HepG2 (cell line): ENCODE data around the gene PPP2R2C. TPM values are rescaled to one million over a fixed set of nuclear protein-coding genes. Genes with fewer than 3 reads are reported as not detected.

Experiments used
- ATAC-seq: fragments of 200-7000 bp; cut with Tn5 transposase; 3 replicates; pipeline ENCODE4 v1.9.1; 2020; ENCODE audit warnings: mild to moderate bottlenecking, moderate library complexity
- BruUV-seq: library from RNA; stranded (reverse); fragments of 400-500 nt; replicated peaks from 2 replicates; lab custom pipeline; 2021; lab: Mats Ljungman, UMichigan
- CTCF ChIA-PET: fragments of 300-600 bp; formaldehyde crosslinking; extraction: SDS; loops from one replicate; lab custom pipeline; 2021; ENCODE audit warnings: low total read pairs, inconsistent platforms, low intra/inter-chr PET ratio; lab: Yijun Ruan, JAX
- POLR2A ChIA-PET: fragments of 350-600 bp; sonication (Branson Sonifier 250); formaldehyde crosslinking; loops from one replicate; lab custom pipeline; 2020; ENCODE audit warnings: antibody characterized with exemption, inconsistent platforms; lab: Yijun Ruan, JAX
- DNase-seq: peaks from one replicate; pipeline ENCODE4 v3.0.0-alpha.2; 2015; ENCODE audit warnings: low spot score
- FAIRE-seq: peaks from 3 replicates; lab custom pipeline; 2011; peaks lifted over from hg19 to GRCh38; lab: Jason Lieb, UNC
- H2AFZ ChIP-seq: one replicate; pipeline ENCODE4 v1.6.1; 2011; ENCODE audit warnings: low read length, inconsistent platforms
- H3K27ac ChIP-seq: fragments of 300-600 bp; 3 replicates; pipeline ENCODE4 v1.8.0; 2011; ENCODE audit warnings: mixed run types, mild to moderate bottlenecking, mixed read lengths, low read length, inconsistent platforms; ENCODE audit not compliant: insufficient read depth; ENCODE audit errors: extremely low read length
- H3K27me3 ChIP-seq, 2 experiments: fragments of 200-600 bp in 1 of 2; 2 replicates in 1 of 2; 3 replicates in 1 of 2; pipeline versions ENCODE4 v1.6.0 to v1.8.0; 2011; ENCODE audit warnings: low read length in 2 of 2, mild to moderate bottlenecking in 2 of 2, moderate library complexity in 2 of 2, inconsistent platforms in 1 of 2; ENCODE audit not compliant: insufficient read depth in 2 of 2, control insufficient read depth in 1 of 2
- H3K36me3 ChIP-seq, 2 experiments: fragments of 200-600 bp in 1 of 2; replicated peaks in 1 of 2; 2 replicates in 1 of 2; 3 replicates in 1 of 2; pipeline versions ENCODE4 v1.5.1 to v1.8.0; 2011; ENCODE audit warnings: low read length in 2 of 2, inconsistent platforms in 1 of 2; ENCODE audit not compliant: insufficient read depth in 2 of 2, control insufficient read depth in 1 of 2
- H3K4me1 ChIP-seq: 2 replicates; pipeline ENCODE4 v1.5.1; 2012; ENCODE audit warnings: low read length, inconsistent platforms; ENCODE audit not compliant: insufficient read depth
- H3K4me2 ChIP-seq: 2 replicates; pipeline ENCODE4 v1.6.0; 2011; ENCODE audit warnings: low read depth, low read length, inconsistent platforms
- H3K4me3 ChIP-seq, 3 experiments: fragments of 200-600 bp in 1 of 3; sonication (generic), shearing (Covaris generic) in 1 of 3; replicated peaks in 1 of 3; 2 replicates each; pipeline ENCODE4 v1.5.1; 2011 to 2016; ENCODE audit warnings: low read length in 3 of 3, inconsistent platforms in 2 of 3, low read depth in 2 of 3, mild to moderate bottlenecking in 2 of 3, control low read depth in 1 of 3, mixed read lengths in 1 of 3; ENCODE audit not compliant: insufficient read depth in 1 of 3
- H3K79me2 ChIP-seq: one replicate; pipeline ENCODE4 v1.6.1; 2011; ENCODE audit warnings: low read length, inconsistent platforms; ENCODE audit not compliant: insufficient read depth
- H3K9ac ChIP-seq: 2 replicates; pipeline ENCODE4 v1.6.0; 2011; ENCODE audit warnings: mild to moderate bottlenecking, low read depth, low read length, inconsistent platforms; ENCODE audit not compliant: insufficient read depth
- H3K9me3 ChIP-seq: 2 replicates; pipeline ENCODE4 v1.5.1; 2012; ENCODE audit warnings: mild to moderate bottlenecking, low read length
- H4K20me1 ChIP-seq: 2 replicates; pipeline ENCODE4 v1.6.0; 2011; ENCODE audit warnings: inconsistent platforms, mild to moderate bottlenecking, low read length, moderate library complexity; ENCODE audit not compliant: insufficient read depth
- GABPB1 ChIP-seq: IDR thresholded peaks from 2 replicates; pipeline ENCODE4 v1.6.1; 2016; ENCODE audit warnings: mild to moderate bottlenecking, missing genetic modification reagents, moderate library complexity, missing compliant biosample characterization
- STAG1 ChIP-seq: sonication (generic); formaldehyde crosslinking; IDR thresholded peaks from 2 replicates; pipeline ENCODE4 v1.4.0; 2020; ENCODE audit warnings: missing genetic modification reagents
- ZFP36L1 ChIP-seq: sonication (generic); formaldehyde crosslinking; IDR thresholded peaks from 2 replicates; pipeline ENCODE4 v1.8.0; 2022; ENCODE audit warnings: mild to moderate bottlenecking, missing genetic modification reagents, moderate library complexity
- ZFP37 ChIP-seq: sonication (generic); formaldehyde crosslinking; IDR thresholded peaks from 2 replicates; pipeline ENCODE4 v1.4.0; 2020; ENCODE audit warnings: missing genetic modification reagents, borderline replicate concordance
- ZNF33A ChIP-seq: sonication (generic); formaldehyde crosslinking; IDR thresholded peaks from 2 replicates; pipeline ENCODE4 v1.5.1; 2020; ENCODE audit warnings: missing genetic modification reagents, mild to moderate bottlenecking, moderate library complexity, borderline replicate concordance
- WGBS: methylation state at CpG from one replicate; pipeline ENCODE4 v1.1.6; 2017; ENCODE audit warnings: low lambda C conversion rate; 5-methylcytosine and 5-hydroxymethylcytosine counted together
- in situ Hi-C: cut with HindIII; loops from 2 replicates; pipeline ENCODE4 v1.10.0; 2017; ENCODE audit warnings: low pct_unique_long_range_greater_than_20kb; ENCODE audit not compliant: extremely low pct_ligation_motif_present
- intact Hi-C: fragments of 100-400 bp; cut with micrococcal nuclease; formaldehyde crosslinking; loops from one replicate; pipeline ENCODE4 v1.10.0; 2022; ENCODE audit not compliant: unreplicated experiment
- polyA plus RNA-seq, 8 experiments: library from polyadenylated mRNA; depleted of rRNA in 3 of 8; stranded (reverse) in 7 of 8; unstranded in 1 of 8; fragments of >200 nt; fragmentation: Illumina TruSeq in 4 of 8; extraction: Trizol in 4 of 8; gene quantifications; 2 replicates each; pipeline versions ENCODE4 v1.2.1 to v1.2.3, GENCODE V29; 2011 to 2016; ENCODE audit warnings: low read depth in 4 of 8, missing spikeins in 1 of 8, mixed read lengths in 1 of 8; ENCODE audit not compliant: insufficient read depth in 1 of 8
- total RNA-seq, 5 experiments: library from RNA; depleted of rRNA; stranded (reverse); fragments of >200 nt; fragmentation: Illumina TruSeq; extraction: Trizol; gene quantifications; 2 replicates each; pipeline ENCODE4 v1.2.3, GENCODE V29; 2016; ENCODE audit warnings: low read depth in 1 of 5
- TF ChIP-seq, protein P1 (sequence below): sonication (generic); formaldehyde crosslinking; IDR thresholded peaks from 2 replicates; pipeline ENCODE4 v1.5.0; 2020; ENCODE audit warnings: mild to moderate bottlenecking, missing genetic modification reagents
- TF ChIP-seq, protein P2 (sequence below): sonication (generic); formaldehyde crosslinking; IDR thresholded peaks from 2 replicates; pipeline ENCODE4 v1.5.0; 2020; ENCODE audit warnings: mild to moderate bottlenecking, missing genetic modification reagents, moderate library complexity
- TF ChIP-seq, protein P3 (sequence below): sonication (generic); formaldehyde crosslinking; conservative IDR thresholded peaks from 2 replicates; pipeline ENCODE4 v1.8.0; 2022; ENCODE audit warnings: mild to moderate bottlenecking, moderate library complexity, missing genetic modification reagents

PPP2R2C gene
- total and polyA plus RNA-seq, 2 of the 13 experiments (the other 11 are each of a cell fraction or from before 2014, with no cell fraction given) = 0.60 to 8.6 TPM

DNA sequence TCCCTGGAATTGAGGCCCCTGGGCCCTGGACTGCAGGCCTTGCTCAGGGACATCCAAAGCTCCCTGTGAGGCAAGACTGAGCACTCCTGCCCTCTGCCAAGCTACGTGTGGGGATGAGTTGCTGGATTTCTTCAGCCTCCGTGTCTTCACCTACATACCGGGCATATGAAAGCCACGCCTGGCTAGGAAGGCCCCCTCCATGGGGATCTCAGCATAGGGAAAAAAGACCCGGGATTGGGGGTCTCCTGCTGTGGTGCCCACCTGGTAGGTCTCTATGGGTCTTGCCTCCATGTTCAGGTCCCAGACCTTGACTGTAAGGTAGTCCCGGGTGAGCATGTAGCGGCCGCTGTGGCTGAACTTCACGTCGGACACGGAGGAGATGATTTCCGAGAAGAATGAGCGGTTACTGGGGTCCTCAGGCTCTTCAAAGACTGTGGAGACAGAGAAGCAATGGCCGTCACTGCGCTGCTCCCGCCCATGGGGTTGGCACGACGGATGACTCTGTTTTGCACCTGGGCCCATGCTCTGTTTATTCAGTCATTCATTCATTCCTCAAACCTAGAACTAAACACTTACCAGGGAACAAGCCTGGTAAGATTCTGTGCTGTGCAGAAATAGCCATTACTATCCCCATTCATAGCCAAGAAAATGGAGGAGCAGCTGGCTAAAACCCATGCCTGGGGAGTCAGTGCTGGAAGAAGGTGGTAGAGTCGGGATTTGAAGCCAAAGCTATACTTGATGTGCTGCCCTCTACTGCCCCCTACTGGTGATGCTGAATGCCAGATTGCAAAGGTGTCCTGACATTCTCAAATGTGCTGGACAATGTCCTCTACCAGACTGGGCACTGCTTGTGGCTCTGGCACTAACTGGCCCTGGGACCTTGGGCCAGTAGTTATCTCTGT lies 138.9 kb downstream of the PPP2R2C start:
- Histone ChIP-seq H3K27me3 (peaks cover 0 to 14% of the 10 kb centered on the region in 2 experiments), H3K9me3 (no peaks in the 10 kb centered on the region), H3K9ac (no peak overlapping the region), H4K20me1 (no peaks in the 10 kb centered on the region), H3K27ac (no peak overlapping the region), H3K36me3 (no peaks in the 10 kb centered on the region), H3K4me2 (no peak overlapping the region), H3K4me3 (no peak overlapping the region), H3K79me2 (no peaks in the 10 kb centered on the region), H2AFZ (no peak overlapping the region), H3K4me1 (peaks cover 39% of the 10 kb centered on the region)
- TF ChIP-seq, protein P1, sequence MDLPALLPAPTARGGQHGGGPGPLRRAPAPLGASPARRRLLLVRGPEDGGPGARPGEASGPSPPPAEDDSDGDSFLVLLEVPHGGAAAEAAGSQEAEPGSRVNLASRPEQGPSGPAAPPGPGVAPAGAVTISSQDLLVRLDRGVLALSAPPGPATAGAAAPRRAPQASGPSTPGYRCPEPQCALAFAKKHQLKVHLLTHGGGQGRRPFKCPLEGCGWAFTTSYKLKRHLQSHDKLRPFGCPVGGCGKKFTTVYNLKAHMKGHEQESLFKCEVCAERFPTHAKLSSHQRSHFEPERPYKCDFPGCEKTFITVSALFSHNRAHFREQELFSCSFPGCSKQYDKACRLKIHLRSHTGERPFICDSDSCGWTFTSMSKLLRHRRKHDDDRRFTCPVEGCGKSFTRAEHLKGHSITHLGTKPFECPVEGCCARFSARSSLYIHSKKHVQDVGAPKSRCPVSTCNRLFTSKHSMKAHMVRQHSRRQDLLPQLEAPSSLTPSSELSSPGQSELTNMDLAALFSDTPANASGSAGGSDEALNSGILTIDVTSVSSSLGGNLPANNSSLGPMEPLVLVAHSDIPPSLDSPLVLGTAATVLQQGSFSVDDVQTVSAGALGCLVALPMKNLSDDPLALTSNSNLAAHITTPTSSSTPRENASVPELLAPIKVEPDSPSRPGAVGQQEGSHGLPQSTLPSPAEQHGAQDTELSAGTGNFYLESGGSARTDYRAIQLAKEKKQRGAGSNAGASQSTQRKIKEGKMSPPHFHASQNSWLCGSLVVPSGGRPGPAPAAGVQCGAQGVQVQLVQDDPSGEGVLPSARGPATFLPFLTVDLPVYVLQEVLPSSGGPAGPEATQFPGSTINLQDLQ (CRISPR knock-in tag) = no peak
- TF ChIP-seq ZNF33A (CRISPR knock-in tag) = no peak
- TF ChIP-seq ZFP36L1 (CRISPR knock-in tag) = no peak
- TF ChIP-seq, protein P2, sequence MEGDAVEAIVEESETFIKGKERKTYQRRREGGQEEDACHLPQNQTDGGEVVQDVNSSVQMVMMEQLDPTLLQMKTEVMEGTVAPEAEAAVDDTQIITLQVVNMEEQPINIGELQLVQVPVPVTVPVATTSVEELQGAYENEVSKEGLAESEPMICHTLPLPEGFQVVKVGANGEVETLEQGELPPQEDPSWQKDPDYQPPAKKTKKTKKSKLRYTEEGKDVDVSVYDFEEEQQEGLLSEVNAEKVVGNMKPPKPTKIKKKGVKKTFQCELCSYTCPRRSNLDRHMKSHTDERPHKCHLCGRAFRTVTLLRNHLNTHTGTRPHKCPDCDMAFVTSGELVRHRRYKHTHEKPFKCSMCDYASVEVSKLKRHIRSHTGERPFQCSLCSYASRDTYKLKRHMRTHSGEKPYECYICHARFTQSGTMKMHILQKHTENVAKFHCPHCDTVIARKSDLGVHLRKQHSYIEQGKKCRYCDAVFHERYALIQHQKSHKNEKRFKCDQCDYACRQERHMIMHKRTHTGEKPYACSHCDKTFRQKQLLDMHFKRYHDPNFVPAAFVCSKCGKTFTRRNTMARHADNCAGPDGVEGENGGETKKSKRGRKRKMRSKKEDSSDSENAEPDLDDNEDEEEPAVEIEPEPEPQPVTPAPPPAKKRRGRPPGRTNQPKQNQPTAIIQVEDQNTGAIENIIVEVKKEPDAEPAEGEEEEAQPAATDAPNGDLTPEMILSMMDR (CRISPR knock-in tag) = peak; percentile 68
- TF ChIP-seq, protein P3, sequence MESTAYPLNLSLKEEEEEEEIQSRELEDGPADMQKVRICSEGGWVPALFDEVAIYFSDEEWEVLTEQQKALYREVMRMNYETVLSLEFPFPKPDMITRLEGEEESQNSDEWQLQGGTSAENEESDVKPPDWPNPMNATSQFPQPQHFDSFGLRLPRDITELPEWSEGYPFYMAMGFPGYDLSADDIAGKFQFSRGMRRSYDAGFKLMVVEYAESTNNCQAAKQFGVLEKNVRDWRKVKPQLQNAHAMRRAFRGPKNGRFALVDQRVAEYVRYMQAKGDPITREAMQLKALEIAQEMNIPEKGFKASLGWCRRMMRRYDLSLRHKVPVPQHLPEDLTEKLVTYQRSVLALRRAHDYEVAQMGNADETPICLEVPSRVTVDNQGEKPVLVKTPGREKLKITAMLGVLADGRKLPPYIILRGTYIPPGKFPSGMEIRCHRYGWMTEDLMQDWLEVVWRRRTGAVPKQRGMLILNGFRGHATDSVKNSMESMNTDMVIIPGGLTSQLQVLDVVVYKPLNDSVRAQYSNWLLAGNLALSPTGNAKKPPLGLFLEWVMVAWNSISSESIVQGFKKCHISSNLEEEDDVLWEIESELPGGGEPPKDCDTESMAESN (CRISPR knock-in tag) = no peak
- TF ChIP-seq STAG1 = peak; percentile 62
- no peak for TF ChIP-seq ZFP37 (CRISPR knock-in tag)
- TF ChIP-seq GABPB1 (CRISPR knock-in tag) = no peak
- FAIRE-seq = no peak
- POLR2A ChIA-PET = no interaction called here
- CTCF ChIA-PET = interaction anchor here (4.0 to 7.9 kb wide), 2 partner anchors 69 to 82 kb away, joined by 13 to 66 read pairs; no protein-coding TSS in a partner anchor
- DNase-seq = no peak
- intact Hi-C loops = no loop called here
- 47% methylated on average over 14 of the region's 19 CpGs for WGBS
- in situ Hi-C loops = loop anchor here (10.0 kb wide), 1 partner anchor 211 kb away; no protein-coding TSS in a partner anchor
- no peak for ATAC-seq
- BruUV-seq = no TSS peak
